Ishikawa (cell line): ENCODE measurements around the gene RRBP1.

Experiments used
- CEBPB ChIP-seq: IDR thresholded peaks from 2 replicates; pipeline ENCODE4 v1.6.1; 2012
- CREB1 ChIP-seq: IDR thresholded peaks from 2 replicates; pipeline ENCODE4 v1.6.1; 2012; ENCODE audit warnings: low read depth
- EGR1 ChIP-seq: IDR thresholded peaks from 2 replicates; pipeline ENCODE4 v1.6.1; 2012
- EP300 ChIP-seq: IDR thresholded peaks from 2 replicates; pipeline ENCODE4 v1.6.1; 2012; ENCODE audit warnings: borderline replicate concordance
- FOXM1 ChIP-seq: IDR thresholded peaks from 2 replicates; pipeline ENCODE4 v1.6.1; 2012; ENCODE audit warnings: low read depth, borderline replicate concordance
- NFIC ChIP-seq: IDR thresholded peaks from 2 replicates; pipeline ENCODE4 v1.6.1; 2012
- RAD21 ChIP-seq: IDR thresholded peaks from 2 replicates; pipeline ENCODE4 v1.6.1; 2012; ENCODE audit warnings: low read depth
- TAF1 ChIP-seq: IDR thresholded peaks from 2 replicates; pipeline ENCODE4 v1.6.1; 2012; ENCODE audit warnings: low read depth, mild to moderate bottlenecking
- TCF12 ChIP-seq: IDR thresholded peaks from 2 replicates; pipeline ENCODE4 v1.6.1; 2012; ENCODE audit warnings: low read depth
- TEAD4 ChIP-seq: IDR thresholded peaks from 2 replicates; pipeline ENCODE4 v1.6.1; 2012
- YY1 ChIP-seq: IDR thresholded peaks from 2 replicates; pipeline ENCODE4 v1.6.1; 2012; ENCODE audit warnings: low read depth
- ZBTB7A ChIP-seq: IDR thresholded peaks from 2 replicates; pipeline ENCODE4 v1.6.1; 2012; ENCODE audit warnings: low read depth
- TF ChIP-seq, protein P1 (sequence below): IDR thresholded peaks from 2 replicates; pipeline ENCODE4 v1.6.1; 2012; ENCODE audit warnings: low read depth, mild to moderate bottlenecking
- TF ChIP-seq, protein P2 (sequence below): IDR thresholded peaks from 2 replicates; pipeline ENCODE4 v1.6.1; 2012
- TF ChIP-seq, protein P3 (sequence below): IDR thresholded peaks from 2 replicates; pipeline ENCODE4 v1.6.1; 2012

The RRBP1 gene

DNA sequence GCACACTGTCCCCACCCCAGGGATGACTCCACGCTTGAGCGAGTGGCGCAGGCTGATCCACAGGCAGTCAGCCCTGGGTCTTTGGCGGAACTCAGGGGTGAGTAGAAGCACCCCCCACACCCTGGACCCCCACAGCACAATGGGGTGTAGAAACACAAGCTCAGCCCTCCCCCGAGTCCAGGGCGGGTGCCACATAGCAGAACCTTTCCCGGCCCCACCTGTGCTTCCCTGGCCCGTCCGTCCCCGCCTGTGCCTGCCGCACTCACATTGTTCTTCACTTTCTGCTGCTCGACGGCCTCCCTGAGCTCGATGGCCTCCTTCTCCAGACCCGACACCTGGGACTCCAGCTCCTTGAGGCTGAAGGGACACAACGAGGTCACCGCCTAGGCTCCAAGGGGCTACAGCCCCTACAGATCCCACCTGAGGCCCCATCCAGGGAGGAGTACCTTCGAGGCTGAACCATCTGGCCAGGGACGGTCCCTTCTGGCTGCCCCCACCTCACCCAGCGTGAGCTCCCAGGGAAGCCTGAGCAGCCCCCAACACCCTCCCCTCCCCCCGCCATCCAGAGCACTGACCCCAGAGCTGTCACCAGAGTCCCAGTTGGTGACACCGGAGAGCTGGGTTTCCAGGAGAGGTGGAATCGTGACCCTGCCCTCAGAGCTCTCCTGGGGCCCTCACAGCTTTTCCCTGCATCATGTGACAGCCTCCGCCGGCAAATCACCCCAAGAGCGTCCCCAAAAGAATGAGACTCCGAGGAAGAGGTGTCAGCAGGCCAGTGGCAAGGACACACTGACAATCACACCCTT is 56.6 kb downstream of the RRBP1 start:
- no peak for TF ChIP-seq EP300
- TF ChIP-seq FOXM1, result no peak
- no peak for TF ChIP-seq TAF1
- no peak for TF ChIP-seq ZBTB7A
- TF ChIP-seq NFIC, result no peak
- TF ChIP-seq RAD21, result no peak
- TF ChIP-seq TCF12, result no peak
- TF ChIP-seq CEBPB, result no peak
- TF ChIP-seq, protein P1, sequence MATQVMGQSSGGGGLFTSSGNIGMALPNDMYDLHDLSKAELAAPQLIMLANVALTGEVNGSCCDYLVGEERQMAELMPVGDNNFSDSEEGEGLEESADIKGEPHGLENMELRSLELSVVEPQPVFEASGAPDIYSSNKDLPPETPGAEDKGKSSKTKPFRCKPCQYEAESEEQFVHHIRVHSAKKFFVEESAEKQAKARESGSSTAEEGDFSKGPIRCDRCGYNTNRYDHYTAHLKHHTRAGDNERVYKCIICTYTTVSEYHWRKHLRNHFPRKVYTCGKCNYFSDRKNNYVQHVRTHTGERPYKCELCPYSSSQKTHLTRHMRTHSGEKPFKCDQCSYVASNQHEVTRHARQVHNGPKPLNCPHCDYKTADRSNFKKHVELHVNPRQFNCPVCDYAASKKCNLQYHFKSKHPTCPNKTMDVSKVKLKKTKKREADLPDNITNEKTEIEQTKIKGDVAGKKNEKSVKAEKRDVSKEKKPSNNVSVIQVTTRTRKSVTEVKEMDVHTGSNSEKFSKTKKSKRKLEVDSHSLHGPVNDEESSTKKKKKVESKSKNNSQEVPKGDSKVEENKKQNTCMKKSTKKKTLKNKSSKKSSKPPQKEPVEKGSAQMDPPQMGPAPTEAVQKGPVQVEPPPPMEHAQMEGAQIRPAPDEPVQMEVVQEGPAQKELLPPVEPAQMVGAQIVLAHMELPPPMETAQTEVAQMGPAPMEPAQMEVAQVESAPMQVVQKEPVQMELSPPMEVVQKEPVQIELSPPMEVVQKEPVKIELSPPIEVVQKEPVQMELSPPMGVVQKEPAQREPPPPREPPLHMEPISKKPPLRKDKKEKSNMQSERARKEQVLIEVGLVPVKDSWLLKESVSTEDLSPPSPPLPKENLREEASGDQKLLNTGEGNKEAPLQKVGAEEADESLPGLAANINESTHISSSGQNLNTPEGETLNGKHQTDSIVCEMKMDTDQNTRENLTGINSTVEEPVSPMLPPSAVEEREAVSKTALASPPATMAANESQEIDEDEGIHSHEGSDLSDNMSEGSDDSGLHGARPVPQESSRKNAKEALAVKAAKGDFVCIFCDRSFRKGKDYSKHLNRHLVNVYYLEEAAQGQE, result no peak
- no peak for TF ChIP-seq YY1
- TF ChIP-seq CREB1, result no peak

- no peak for TF ChIP-seq YY1
- TF ChIP-seq TEAD4, result no peak
- TF ChIP-seq FOXM1, result no peak
- TF ChIP-seq EP300, result no peak
- no peak for TF ChIP-seq TAF1
- TF ChIP-seq, protein P1, result no peak
- no peak for TF ChIP-seq CEBPB
- no peak for TF ChIP-seq TCF12
- TF ChIP-seq EGR1, result no peak
- no peak for TF ChIP-seq RAD21
- TF ChIP-seq, protein P2, sequence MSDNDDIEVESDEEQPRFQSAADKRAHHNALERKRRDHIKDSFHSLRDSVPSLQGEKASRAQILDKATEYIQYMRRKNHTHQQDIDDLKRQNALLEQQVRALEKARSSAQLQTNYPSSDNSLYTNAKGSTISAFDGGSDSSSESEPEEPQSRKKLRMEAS, result no peak
- TF ChIP-seq ZBTB7A, result no peak
- no peak for TF ChIP-seq CREB1
- TF ChIP-seq NFIC, result no peak
- TF ChIP-seq, protein P3, sequence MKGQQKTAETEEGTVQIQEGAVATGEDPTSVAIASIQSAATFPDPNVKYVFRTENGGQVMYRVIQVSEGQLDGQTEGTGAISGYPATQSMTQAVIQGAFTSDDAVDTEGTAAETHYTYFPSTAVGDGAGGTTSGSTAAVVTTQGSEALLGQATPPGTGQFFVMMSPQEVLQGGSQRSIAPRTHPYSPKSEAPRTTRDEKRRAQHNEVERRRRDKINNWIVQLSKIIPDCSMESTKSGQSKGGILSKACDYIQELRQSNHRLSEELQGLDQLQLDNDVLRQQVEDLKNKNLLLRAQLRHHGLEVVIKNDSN, result no peak
Measured at GRCh38 chr20:17624551-17625245, 57.3 kb downstream of the RRBP1 start.

- no peak for TF ChIP-seq TCF12
- no peak for TF ChIP-seq CEBPB
- TF ChIP-seq NFIC, result no peak
- TF ChIP-seq YY1, result no peak
- TF ChIP-seq, protein P3, result no peak
- TF ChIP-seq, protein P1, result no peak
- TF ChIP-seq, protein P2, result no peak
- TF ChIP-seq EGR1, result no peak
- no peak for TF ChIP-seq CREB1
- TF ChIP-seq TAF1, result no peak
- no peak for TF ChIP-seq TEAD4
- TF ChIP-seq EP300, result no peak
- TF ChIP-seq RAD21, result no peak
Measured at GRCh38 chr20:17624070-17624469, 58.0 kb downstream of the RRBP1 start.
